Testis (tissue), 3 donors: Measurements from ENCODE around the gene CABCOCO1. TPM values are rescaled to one million over a fixed set of nuclear protein-coding genes. Genes with fewer than 3 reads are reported as not detected.
"Not testable (repeated sequence)": the region's sequence is repeated elsewhere in the genome, so short reads cannot be mapped to it uniquely, and the experiment has no call there.

ENCODE experiments used
- DNase-seq: peaks from one replicate; pipeline ENCODE4 v3.0.0-alpha.2; 2019
- H3K27ac ChIP-seq, 2 donors: fragments of 200-600 bp; sonication (generic); one replicate each; pipeline ENCODE4 v1.5.1; 2019
- H3K27me3 ChIP-seq: fragments of 200-600 bp; sonication (generic); one replicate; pipeline ENCODE4 v1.5.1; 2019
- H3K36me3 ChIP-seq: fragments of 200-600 bp; sonication (generic); one replicate; pipeline ENCODE4 v1.5.1; 2017; ENCODE audit warnings: low read depth; ENCODE audit errors: missing control alignments
- H3K4me1 ChIP-seq: fragments of 200-600 bp; sonication (generic); one replicate; pipeline ENCODE4 v1.5.1; 2019
- H3K4me3 ChIP-seq, 2 donors: fragments of 200-600 bp; sonication (generic); one replicate each; pipeline ENCODE4 v1.5.1; 2017 to 2019
- H3K9me3 ChIP-seq: fragments of 200-600 bp; sonication (generic); one replicate; pipeline ENCODE4 v1.5.1; 2017
- POLR2A ChIP-seq: fragments of 450-650 bp; IDR thresholded peaks from one replicate; pipeline ENCODE4 v1.6.1; 2017; ENCODE audit warnings: antibody characterized with exemption, mild to moderate bottlenecking, moderate library complexity
- WGBS, 2 donors: methylation state at CpG; one replicate each; pipeline ENCODE4 v1.1.5; 2018; 5-methylcytosine and 5-hydroxymethylcytosine counted together
- intact Hi-C: fragments of 100-400 bp; cut with DNase I; formaldehyde crosslinking; loops from one replicate; pipeline ENCODE4 v1.15.1; 2023; ENCODE audit warnings: low total_unique reads
- polyA plus RNA-seq: library from polyadenylated mRNA; stranded (reverse); fragments of 350-450 nt; fragmentation: Illumina TruSeq; extraction: RNeasy Lipid Tissue Mini Kit (QIAGEN cat#74804); gene quantifications from one replicate; pipeline ENCODE4 v1.2.3, GENCODE V29; 2014; ENCODE audit warnings: low read depth, low replicate concordance; ENCODE audit not compliant: insufficient read depth
- total RNA-seq, 2 donors: library from RNA; depleted of rRNA; stranded (reverse); fragments of >200 nt; gene quantifications; one replicate each; pipeline ENCODE4 v1.2.3, GENCODE V29; 2016
- TF ChIP-seq, protein P1 (sequence below), 3 experiments: fragments of 450-650 bp in 2 of 3; fragments of 200-600 bp in 1 of 3; sonication (generic) in 1 of 3; IDR thresholded peaks; one replicate each; pipeline ENCODE4 v1.5.1; 2016 to 2019; ENCODE audit warnings: antibody characterized with exemption in 3 of 3, mild to moderate bottlenecking in 2 of 3, moderate library complexity in 1 of 3

Gene CABCOCO1
- total and polyA plus RNA-seq, 3 donors from 2014 or later, result 2.5 to 26.0 (median 10.2) TPM

- Histone ChIP-seq H3K36me3 (no peaks in the 10 kb centered on the region), H3K4me1 (peaks cover 8% of the 10 kb centered on the region), H3K27me3 (no peaks in the 10 kb centered on the region), H3K4me3 (no peak overlapping the region), H3K9me3 (no peaks in the 10 kb centered on the region), H3K27ac (no peak overlapping the region)
- TF ChIP-seq POLR2A, result no peak
- TF ChIP-seq, protein P1, sequence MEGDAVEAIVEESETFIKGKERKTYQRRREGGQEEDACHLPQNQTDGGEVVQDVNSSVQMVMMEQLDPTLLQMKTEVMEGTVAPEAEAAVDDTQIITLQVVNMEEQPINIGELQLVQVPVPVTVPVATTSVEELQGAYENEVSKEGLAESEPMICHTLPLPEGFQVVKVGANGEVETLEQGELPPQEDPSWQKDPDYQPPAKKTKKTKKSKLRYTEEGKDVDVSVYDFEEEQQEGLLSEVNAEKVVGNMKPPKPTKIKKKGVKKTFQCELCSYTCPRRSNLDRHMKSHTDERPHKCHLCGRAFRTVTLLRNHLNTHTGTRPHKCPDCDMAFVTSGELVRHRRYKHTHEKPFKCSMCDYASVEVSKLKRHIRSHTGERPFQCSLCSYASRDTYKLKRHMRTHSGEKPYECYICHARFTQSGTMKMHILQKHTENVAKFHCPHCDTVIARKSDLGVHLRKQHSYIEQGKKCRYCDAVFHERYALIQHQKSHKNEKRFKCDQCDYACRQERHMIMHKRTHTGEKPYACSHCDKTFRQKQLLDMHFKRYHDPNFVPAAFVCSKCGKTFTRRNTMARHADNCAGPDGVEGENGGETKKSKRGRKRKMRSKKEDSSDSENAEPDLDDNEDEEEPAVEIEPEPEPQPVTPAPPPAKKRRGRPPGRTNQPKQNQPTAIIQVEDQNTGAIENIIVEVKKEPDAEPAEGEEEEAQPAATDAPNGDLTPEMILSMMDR (IDR thresholded peaks at IDR 0.05), result no peak
- DNase-seq, result no peak
- WGBS, 2 donors, result 68 to 75% methylated on average over 1 of the region's 1 CpG
- intact Hi-C loops, result no loop called here
These were observed 42.4 kb downstream of the CABCOCO1 start for GRCh38 chr10:61705022-61705613.

DNA sequence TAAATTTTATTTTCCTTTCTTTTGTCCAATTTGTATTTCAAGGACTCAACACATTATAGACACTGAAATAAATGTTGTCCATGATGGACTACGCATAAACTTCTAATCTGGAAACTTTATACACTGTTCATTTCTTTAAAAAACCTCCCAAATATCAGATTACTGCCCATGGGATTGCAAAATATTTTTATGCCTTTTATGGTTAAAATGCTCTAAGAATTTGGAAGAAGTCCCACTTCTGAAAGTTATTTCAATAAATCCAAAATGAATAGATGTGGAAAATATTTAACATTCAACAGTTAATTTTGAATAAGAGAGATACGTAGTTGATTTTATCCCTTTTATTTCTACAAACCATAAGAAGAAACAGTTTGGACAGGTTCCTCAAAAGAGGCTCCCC, 46.1 kb downstream of the CABCOCO1 start:
- TF ChIP-seq POLR2A, result no peak
- TF ChIP-seq, protein P1 (IDR thresholded peaks at IDR 0.05), result no peak
- no peaks in the 10 kb centered on the region for H3K4me1 ChIP-seq
- H3K27me3 ChIP-seq, result no peaks in the 10 kb centered on the region
- no peak overlapping the region for H3K27ac ChIP-seq
- 71 to 83% methylated on average over 2 of the region's 2 CpGs for whole genome bisulfite sequencing, 2 donors
- H3K36me3 ChIP-seq, result no peaks in the 10 kb centered on the region
- intact Hi-C loops, result no loop called here
- no peak overlapping the region for H3K4me3 ChIP-seq
- no peak for DNase-seq
- no peaks in the 10 kb centered on the region for H3K9me3 ChIP-seq

- H3K4me1 ChIP-seq, H3K27ac ChIP-seq, DNase-seq, H3K4me3 ChIP-seq, H3K9me3 ChIP-seq, H3K36me3 ChIP-seq, intact Hi-C loops, H3K27me3 ChIP-seq: not testable (repeated sequence)
- WGBS, 2 donors, result 81 to 85% methylated on average over 2 of the region's 2 CpGs
These were observed 49.4 kb downstream of the CABCOCO1 start for GRCh38 chr10:61712105-61712504.

- H3K4me3 ChIP-seq, H3K9me3 ChIP-seq, H3K27me3 ChIP-seq, intact Hi-C loops, DNase-seq, H3K4me1 ChIP-seq, H3K27ac ChIP-seq, H3K36me3 ChIP-seq: not testable (repeated sequence)
- WGBS, 2 donors, result 90 to 96% methylated on average over 6 of the region's 6 CpGs
These were observed 56.7 kb downstream of the CABCOCO1 start for GRCh38 chr10:61719475-61719874.

DNA sequence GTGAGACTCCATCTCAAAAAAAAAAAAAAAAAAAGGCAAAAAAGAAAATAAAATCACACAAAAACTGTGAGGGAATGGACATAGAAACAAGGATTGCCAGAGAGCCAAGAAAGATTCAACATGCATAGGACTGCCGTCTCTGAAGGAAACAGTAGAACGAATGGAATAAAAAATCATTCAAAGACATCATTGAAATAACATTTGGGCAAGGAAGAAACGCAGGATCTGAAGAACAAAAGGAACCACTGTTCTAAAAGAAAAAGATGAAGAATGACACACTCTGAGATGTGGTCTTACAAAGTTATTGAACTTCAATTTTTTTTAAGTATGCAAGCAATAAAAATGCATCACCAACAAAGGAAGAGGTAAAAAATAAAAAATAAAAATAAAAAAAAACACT, 57.2 kb downstream of the CABCOCO1 start:
- no peaks in the 10 kb centered on the region for H3K9me3 ChIP-seq
- intact Hi-C loops, result no loop called here
- DNase-seq, result no peak
- H3K4me1 ChIP-seq, result no peaks in the 10 kb centered on the region
- no peak overlapping the region for H3K4me3 ChIP-seq
- WGBS, 2 donors, result 82 to 85% methylated on average over 3 of the region's 3 CpGs
- no peaks in the 10 kb centered on the region for H3K27me3 ChIP-seq
- no peak for TF ChIP-seq POLR2A
- TF ChIP-seq, protein P1 (IDR thresholded peaks at IDR 0.05), result no peak
- H3K36me3 ChIP-seq, result no peaks in the 10 kb centered on the region
- H3K27ac ChIP-seq, result no peak overlapping the region

- Histone ChIP-seq H3K4me1 (no peaks in the 10 kb centered on the region), H3K4me3 (no peak overlapping the region), H3K36me3 (no peaks in the 10 kb centered on the region), H3K9me3 (no peaks in the 10 kb centered on the region), H3K27ac (no peak overlapping the region), H3K27me3 (no peaks in the 10 kb centered on the region)
- TF ChIP-seq, protein P1 (IDR thresholded peaks at IDR 0.05), result no peak
- no peak for TF ChIP-seq POLR2A
- WGBS, 2 donors, result 65 to 69% methylated on average over 4 of the region's 4 CpGs
- intact Hi-C loops, result no loop called here
- no peak for DNase-seq
These were observed 58.7 kb downstream of the CABCOCO1 start for GRCh38 chr10:61721431-61721830.

GRCh38 chr10:61725221-61725620, 62.5 kb downstream of the CABCOCO1 start:
- H3K4me3 ChIP-seq, H3K27ac ChIP-seq, DNase-seq, H3K4me1 ChIP-seq, H3K36me3 ChIP-seq, H3K9me3 ChIP-seq, intact Hi-C loops, H3K27me3 ChIP-seq: not testable (repeated sequence)
- 76 to 86% methylated on average over 2 of the region's 2 CpGs for WGBS, 2 donors
